Liver (tissue), 9 donors: Measurements from ENCODE around the gene C19orf81. TPM values are rescaled to one million over a fixed set of nuclear protein-coding genes. Genes with fewer than 3 reads are reported as not detected.

Experiments used
- DNase-seq: peaks from one replicate; pipeline ENCODE4 v3.0.0-alpha.2; 2017; ENCODE audit warnings: low spot score
- H3K27ac ChIP-seq, 2 donors: one replicate each; pipeline ENCODE4 v1.7.0; 2013; ENCODE audit warnings: inconsistent platforms in 2 of 2, low read length in 2 of 2, control low read depth in 1 of 2, low read depth in 1 of 2, mild to moderate bottlenecking in 1 of 2
- H3K27me3 ChIP-seq, 4 donors: one replicate each; pipeline versions ENCODE4 v1.6.1 to v1.7.0; 2013; ENCODE audit warnings: low read length in 3 of 4, inconsistent platforms in 1 of 4, mild to moderate bottlenecking in 1 of 4, moderate library complexity in 1 of 4; ENCODE audit not compliant: control insufficient read depth in 4 of 4, insufficient read depth in 4 of 4
- H3K36me3 ChIP-seq, 4 donors: one replicate each; pipeline versions ENCODE4 v1.6.1 to v1.7.0; 2013; ENCODE audit warnings: low read length in 3 of 4, mild to moderate bottlenecking in 3 of 4, low read depth in 1 of 4, moderate library complexity in 1 of 4; ENCODE audit not compliant: control insufficient read depth in 4 of 4, insufficient read depth in 3 of 4
- H3K4me1 ChIP-seq, 4 donors: one replicate each; pipeline versions ENCODE4 v1.6.1 to v1.7.0; 2013; ENCODE audit warnings: low read length in 3 of 4, mild to moderate bottlenecking in 3 of 4, moderate library complexity in 1 of 4; ENCODE audit not compliant: control insufficient read depth in 4 of 4, insufficient read depth in 4 of 4
- H3K4me3 ChIP-seq, 3 donors: one replicate each; pipeline versions ENCODE4 v1.6.1 to v1.7.0; 2013; ENCODE audit warnings: low read length in 3 of 3, control low read depth in 1 of 3, low read depth in 1 of 3, mild to moderate bottlenecking in 1 of 3
- H3K9ac ChIP-seq, 2 donors: one replicate each; pipeline ENCODE4 v1.7.0; 2013; ENCODE audit warnings: low read length in 2 of 2, mild to moderate bottlenecking in 2 of 2, moderate library complexity in 2 of 2, control low read depth in 1 of 2, low read depth in 1 of 2
- H3K9me3 ChIP-seq, 4 donors: one replicate each; pipeline versions ENCODE4 v1.6.1 to v1.7.0; 2013; ENCODE audit warnings: low read length in 3 of 4; ENCODE audit not compliant: control insufficient read depth in 4 of 4
- EGR1 ChIP-seq, 2 donors: IDR thresholded peaks; 2 replicates each; pipeline ENCODE4 v1.6.1; 2016 to 2018; ENCODE audit warnings: antibody characterized with exemption in 2 of 2, low read depth in 2 of 2
- FOXA1 ChIP-seq: IDR thresholded peaks from 2 replicates; pipeline ENCODE4 v1.6.1; 2016; ENCODE audit warnings: antibody characterized with exemption
- FOXA2 ChIP-seq: IDR thresholded peaks from 2 replicates; pipeline ENCODE4 v1.6.1; 2016; ENCODE audit warnings: antibody characterized with exemption
- GABPA ChIP-seq, 2 donors: IDR thresholded peaks in 1 of 2; conservative IDR thresholded peaks in 1 of 2; 2 replicates each; pipeline ENCODE4 v1.6.1; 2016; ENCODE audit warnings: antibody characterized with exemption in 2 of 2, mild to moderate bottlenecking in 1 of 2, moderate library complexity in 1 of 2
- HNF4A ChIP-seq, 2 donors: conservative IDR thresholded peaks; 2 replicates each; pipeline ENCODE4 v1.6.1; 2016; ENCODE audit warnings: antibody characterized with exemption in 2 of 2, mild to moderate bottlenecking in 2 of 2
- HNF4G ChIP-seq: IDR thresholded peaks from 2 replicates; pipeline ENCODE4 v1.6.1; 2016; ENCODE audit warnings: antibody characterized with exemption
- NR2F2 ChIP-seq: IDR thresholded peaks from 2 replicates; pipeline ENCODE4 v1.6.1; 2016; ENCODE audit warnings: antibody characterized with exemption
- RXRA ChIP-seq, 2 donors: IDR thresholded peaks; 2 replicates each; pipeline ENCODE4 v1.6.1; 2017 to 2018; ENCODE audit warnings: antibody characterized with exemption in 2 of 2, mild to moderate bottlenecking in 1 of 2
- SP1 ChIP-seq: IDR thresholded peaks from 2 replicates; pipeline ENCODE4 v1.6.1; 2018; ENCODE audit warnings: antibody characterized with exemption, mild to moderate bottlenecking
- TAF1 ChIP-seq: conservative IDR thresholded peaks from 2 replicates; pipeline ENCODE4 v1.6.1; 2016; ENCODE audit warnings: antibody characterized with exemption, mild to moderate bottlenecking
- YY1 ChIP-seq: IDR thresholded peaks from 2 replicates; pipeline ENCODE4 v1.6.1; 2016; ENCODE audit warnings: antibody characterized with exemption, mild to moderate bottlenecking
- WGBS: extraction: QIAGEN DNeasy Blood & Tissue Kit; methylation state at CpG from one replicate; pipeline ENCODE4 v1.1.7; 2013; 5-methylcytosine and 5-hydroxymethylcytosine counted together
- polyA plus RNA-seq, 2 donors: library from polyadenylated mRNA; stranded (reverse) in 1 of 2; unstranded in 1 of 2; fragments of 200-250 nt in 1 of 2; fragments of >200 nt in 1 of 2; fragmentation: Nextera tagmentation in 1 of 2; extraction: Ambion mirVana in 1 of 2; gene quantifications; one replicate each; pipeline versions ENCODE4 v1.2.1 to v1.2.3, GENCODE V29; 2013 to 2015
- total RNA-seq, 2 donors: library from RNA; depleted of rRNA; stranded (reverse); fragments of >200 nt; gene quantifications; one replicate each; pipeline ENCODE4 v1.2.3, GENCODE V29; 2014
- TF ChIP-seq, protein P1 (sequence below): IDR thresholded peaks from 2 replicates; pipeline ENCODE4 v1.6.1; 2016; ENCODE audit warnings: antibody characterized with exemption, mild to moderate bottlenecking
- TF ChIP-seq, protein P2 (sequence below): IDR thresholded peaks from 2 replicates; pipeline ENCODE4 v1.6.1; 2016; ENCODE audit warnings: antibody characterized with exemption
- TF ChIP-seq, protein P3 (sequence below): fragments of 150-350 bp; IDR thresholded peaks from 2 replicates; pipeline ENCODE4 v1.5.1; 2017; ENCODE audit warnings: improper control_type of control experiment, low read depth, low read length; ENCODE audit not compliant: missing input control
- TF ChIP-seq, protein P4 (sequence below): IDR thresholded peaks from 2 replicates; pipeline ENCODE4 v1.6.1; 2016; ENCODE audit warnings: antibody characterized with exemption
- TF ChIP-seq, protein P5 (sequence below): IDR thresholded peaks from 2 replicates; pipeline ENCODE4 v1.6.1; 2016; ENCODE audit warnings: antibody characterized with exemption
- donor health status: healthy.
- donor health status: healthy.
- donor health status: healthy.
- donor health status: healthy.
- donor health status: healthy.

C19orf81 gene
- total and polyA plus RNA-seq, 4 donors, result not detected

DNA sequence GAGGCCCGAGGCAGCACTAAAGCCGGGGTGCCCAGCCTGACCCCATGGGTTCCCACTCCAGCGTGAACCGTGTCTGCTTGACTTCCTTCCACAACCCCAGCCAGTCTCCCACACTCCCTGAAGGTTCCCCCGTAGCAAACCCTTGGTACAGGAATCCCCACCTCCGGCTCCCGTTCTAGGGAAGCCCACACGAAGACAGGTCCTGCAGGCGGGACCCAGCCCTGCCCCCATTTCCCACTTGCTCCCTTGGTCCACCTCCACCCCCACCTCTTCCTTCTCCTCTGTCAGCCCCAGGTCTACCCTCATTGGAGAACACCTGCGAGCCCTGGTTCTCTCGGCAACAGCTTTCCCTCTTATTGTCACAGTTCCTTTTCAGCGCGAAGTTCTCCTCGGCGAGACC, 23.9 kb downstream of the C19orf81 start:
- no peak overlapping the region for H3K4me3 ChIP-seq
- 21% methylated on average over 15 of the region's 15 CpGs for WGBS
- H3K36me3 ChIP-seq, result no peaks in the 10 kb centered on the region
- H3K27ac ChIP-seq, result no peak overlapping the region
- TF ChIP-seq, protein P1, sequence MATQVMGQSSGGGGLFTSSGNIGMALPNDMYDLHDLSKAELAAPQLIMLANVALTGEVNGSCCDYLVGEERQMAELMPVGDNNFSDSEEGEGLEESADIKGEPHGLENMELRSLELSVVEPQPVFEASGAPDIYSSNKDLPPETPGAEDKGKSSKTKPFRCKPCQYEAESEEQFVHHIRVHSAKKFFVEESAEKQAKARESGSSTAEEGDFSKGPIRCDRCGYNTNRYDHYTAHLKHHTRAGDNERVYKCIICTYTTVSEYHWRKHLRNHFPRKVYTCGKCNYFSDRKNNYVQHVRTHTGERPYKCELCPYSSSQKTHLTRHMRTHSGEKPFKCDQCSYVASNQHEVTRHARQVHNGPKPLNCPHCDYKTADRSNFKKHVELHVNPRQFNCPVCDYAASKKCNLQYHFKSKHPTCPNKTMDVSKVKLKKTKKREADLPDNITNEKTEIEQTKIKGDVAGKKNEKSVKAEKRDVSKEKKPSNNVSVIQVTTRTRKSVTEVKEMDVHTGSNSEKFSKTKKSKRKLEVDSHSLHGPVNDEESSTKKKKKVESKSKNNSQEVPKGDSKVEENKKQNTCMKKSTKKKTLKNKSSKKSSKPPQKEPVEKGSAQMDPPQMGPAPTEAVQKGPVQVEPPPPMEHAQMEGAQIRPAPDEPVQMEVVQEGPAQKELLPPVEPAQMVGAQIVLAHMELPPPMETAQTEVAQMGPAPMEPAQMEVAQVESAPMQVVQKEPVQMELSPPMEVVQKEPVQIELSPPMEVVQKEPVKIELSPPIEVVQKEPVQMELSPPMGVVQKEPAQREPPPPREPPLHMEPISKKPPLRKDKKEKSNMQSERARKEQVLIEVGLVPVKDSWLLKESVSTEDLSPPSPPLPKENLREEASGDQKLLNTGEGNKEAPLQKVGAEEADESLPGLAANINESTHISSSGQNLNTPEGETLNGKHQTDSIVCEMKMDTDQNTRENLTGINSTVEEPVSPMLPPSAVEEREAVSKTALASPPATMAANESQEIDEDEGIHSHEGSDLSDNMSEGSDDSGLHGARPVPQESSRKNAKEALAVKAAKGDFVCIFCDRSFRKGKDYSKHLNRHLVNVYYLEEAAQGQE, result no peak
- no peak for TF ChIP-seq FOXA2
- TF ChIP-seq NR2F2, result no peak
- TF ChIP-seq GABPA (IDR thresholded peaks at IDR 0.05 in 1 of 2, conservative IDR thresholded peaks at IDR 0.05 in 1 of 2), result no peak
- TF ChIP-seq, protein P2, sequence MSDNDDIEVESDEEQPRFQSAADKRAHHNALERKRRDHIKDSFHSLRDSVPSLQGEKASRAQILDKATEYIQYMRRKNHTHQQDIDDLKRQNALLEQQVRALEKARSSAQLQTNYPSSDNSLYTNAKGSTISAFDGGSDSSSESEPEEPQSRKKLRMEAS, result no peak
- no peak for TF ChIP-seq TAF1
- peaks cover 0 to 5% (median 2%) of the 10 kb centered on the region in 4 donors for H3K27me3 ChIP-seq
- DNase-seq, result no peak
- H3K4me1 ChIP-seq, result no peaks in the 10 kb centered on the region
- H3K9ac ChIP-seq, result no peak overlapping the region
- peaks cover 0 to 4% (median 3%) of the 10 kb centered on the region in 4 donors for H3K9me3 ChIP-seq

DNA sequence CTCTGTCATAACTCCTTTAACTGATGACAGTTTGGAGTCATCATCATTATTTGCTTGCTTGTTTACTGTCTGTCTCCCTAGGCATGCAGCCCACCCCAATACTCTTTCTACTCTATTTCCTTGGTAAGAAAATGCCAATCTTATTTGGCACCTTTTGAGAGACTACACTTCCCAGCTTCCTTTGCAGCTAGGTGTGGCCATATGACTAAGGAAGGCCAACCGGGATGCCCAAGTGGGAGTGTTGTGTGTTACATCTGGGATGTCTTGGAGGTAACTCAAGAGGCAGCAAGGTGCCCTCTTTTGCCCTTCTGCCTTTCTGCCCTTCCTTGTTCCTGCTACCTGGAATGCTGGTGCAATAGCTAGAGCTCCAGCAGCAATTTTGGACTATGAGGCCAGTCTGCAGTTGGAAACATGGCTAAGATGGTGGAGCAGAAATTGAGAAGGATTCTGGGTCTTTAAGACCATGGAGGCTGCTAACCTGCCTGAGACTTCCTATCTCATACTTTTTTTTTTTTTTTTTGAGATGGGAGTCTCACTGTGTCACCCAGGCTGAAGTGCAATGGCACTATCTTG, 27.5 kb downstream of the C19orf81 start:
- peaks cover 0 to 4% (median 3%) of the 10 kb centered on the region in 4 donors for H3K9me3 ChIP-seq
- H3K4me3 ChIP-seq, result no peak overlapping the region
- no peaks in the 10 kb centered on the region for H3K4me1 ChIP-seq
- no peak for DNase-seq
- H3K27ac ChIP-seq, result no peak overlapping the region
- 65% methylated on average over 1 of the region's 1 CpG for WGBS
- no peak overlapping the region for H3K9ac ChIP-seq
- TF ChIP-seq EGR1 (IDR thresholded peaks at IDR 0.05; ENCODE audit: low read depth in 2 of 2), result no peak
- TF ChIP-seq FOXA2, result no peak
- TF ChIP-seq NR2F2, result no peak
- TF ChIP-seq, protein P3, sequence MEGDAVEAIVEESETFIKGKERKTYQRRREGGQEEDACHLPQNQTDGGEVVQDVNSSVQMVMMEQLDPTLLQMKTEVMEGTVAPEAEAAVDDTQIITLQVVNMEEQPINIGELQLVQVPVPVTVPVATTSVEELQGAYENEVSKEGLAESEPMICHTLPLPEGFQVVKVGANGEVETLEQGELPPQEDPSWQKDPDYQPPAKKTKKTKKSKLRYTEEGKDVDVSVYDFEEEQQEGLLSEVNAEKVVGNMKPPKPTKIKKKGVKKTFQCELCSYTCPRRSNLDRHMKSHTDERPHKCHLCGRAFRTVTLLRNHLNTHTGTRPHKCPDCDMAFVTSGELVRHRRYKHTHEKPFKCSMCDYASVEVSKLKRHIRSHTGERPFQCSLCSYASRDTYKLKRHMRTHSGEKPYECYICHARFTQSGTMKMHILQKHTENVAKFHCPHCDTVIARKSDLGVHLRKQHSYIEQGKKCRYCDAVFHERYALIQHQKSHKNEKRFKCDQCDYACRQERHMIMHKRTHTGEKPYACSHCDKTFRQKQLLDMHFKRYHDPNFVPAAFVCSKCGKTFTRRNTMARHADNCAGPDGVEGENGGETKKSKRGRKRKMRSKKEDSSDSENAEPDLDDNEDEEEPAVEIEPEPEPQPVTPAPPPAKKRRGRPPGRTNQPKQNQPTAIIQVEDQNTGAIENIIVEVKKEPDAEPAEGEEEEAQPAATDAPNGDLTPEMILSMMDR, result no peak
- no peak for TF ChIP-seq FOXA1
- no peak for TF ChIP-seq HNF4G
- no peak for TF ChIP-seq GABPA (IDR thresholded peaks at IDR 0.05 in 1 of 2, conservative IDR thresholded peaks at IDR 0.05 in 1 of 2)
- TF ChIP-seq SP1, result no peak
- no peaks in the 10 kb centered on the region for H3K36me3 ChIP-seq
- H3K27me3 ChIP-seq, result peaks cover 0 to 10% (median 1%) of the 10 kb centered on the region in 4 donors

DNA sequence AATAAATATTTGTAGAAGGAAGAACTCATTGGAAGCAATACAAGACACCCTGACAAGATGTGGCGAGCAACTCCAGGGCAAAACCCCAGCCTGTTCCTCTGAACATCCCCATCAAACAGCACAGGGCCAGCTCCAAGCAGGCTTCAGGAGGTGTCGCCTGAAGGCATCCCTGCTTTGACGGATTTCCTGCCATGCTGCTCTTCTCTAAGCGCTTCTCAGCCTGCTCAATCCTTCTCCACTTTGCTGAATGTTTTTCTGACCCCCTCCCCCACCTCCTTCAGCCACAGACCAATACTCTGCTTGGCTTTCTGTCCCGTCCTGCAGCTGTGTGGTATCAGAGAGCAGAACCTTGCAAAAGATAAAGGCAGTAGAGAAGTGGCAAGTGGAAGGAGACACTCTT, 28.4 kb downstream of the C19orf81 start:
- H3K36me3 ChIP-seq, result no peaks in the 10 kb centered on the region
- H3K4me3 ChIP-seq, result no peak overlapping the region
- peaks cover 0 to 4% (median 3%) of the 10 kb centered on the region in 4 donors for H3K9me3 ChIP-seq
- no peak for TF ChIP-seq YY1
- TF ChIP-seq, protein P2, result no peak
- no peak for TF ChIP-seq HNF4A (conservative IDR thresholded peaks at IDR 0.05)
- TF ChIP-seq, protein P3, result no peak
- TF ChIP-seq, protein P4, sequence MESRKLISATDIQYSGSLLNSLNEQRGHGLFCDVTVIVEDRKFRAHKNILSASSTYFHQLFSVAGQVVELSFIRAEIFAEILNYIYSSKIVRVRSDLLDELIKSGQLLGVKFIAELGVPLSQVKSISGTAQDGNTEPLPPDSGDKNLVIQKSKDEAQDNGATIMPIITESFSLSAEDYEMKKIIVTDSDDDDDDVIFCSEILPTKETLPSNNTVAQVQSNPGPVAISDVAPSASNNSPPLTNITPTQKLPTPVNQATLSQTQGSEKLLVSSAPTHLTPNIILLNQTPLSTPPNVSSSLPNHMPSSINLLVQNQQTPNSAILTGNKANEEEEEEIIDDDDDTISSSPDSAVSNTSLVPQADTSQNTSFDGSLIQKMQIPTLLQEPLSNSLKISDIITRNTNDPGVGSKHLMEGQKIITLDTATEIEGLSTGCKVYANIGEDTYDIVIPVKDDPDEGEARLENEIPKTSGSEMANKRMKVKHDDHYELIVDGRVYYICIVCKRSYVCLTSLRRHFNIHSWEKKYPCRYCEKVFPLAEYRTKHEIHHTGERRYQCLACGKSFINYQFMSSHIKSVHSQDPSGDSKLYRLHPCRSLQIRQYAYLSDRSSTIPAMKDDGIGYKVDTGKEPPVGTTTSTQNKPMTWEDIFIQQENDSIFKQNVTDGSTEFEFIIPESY, result no peak
- TF ChIP-seq TAF1, result no peak
- TF ChIP-seq GABPA (IDR thresholded peaks at IDR 0.05 in 1 of 2, conservative IDR thresholded peaks at IDR 0.05 in 1 of 2), result no peak
- no peak for TF ChIP-seq EGR1 (IDR thresholded peaks at IDR 0.05; ENCODE audit: low read depth in 2 of 2)
- no peak for TF ChIP-seq RXRA (IDR thresholded peaks at IDR 0.05)
- TF ChIP-seq, protein P5, sequence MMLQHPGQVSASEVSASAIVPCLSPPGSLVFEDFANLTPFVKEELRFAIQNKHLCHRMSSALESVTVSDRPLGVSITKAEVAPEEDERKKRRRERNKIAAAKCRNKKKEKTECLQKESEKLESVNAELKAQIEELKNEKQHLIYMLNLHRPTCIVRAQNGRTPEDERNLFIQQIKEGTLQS, result no peak
- no peak for TF ChIP-seq FOXA1
- no peak for TF ChIP-seq NR2F2
- TF ChIP-seq FOXA2, result no peak
- peaks cover 0 to 10% (median 1%) of the 10 kb centered on the region in 4 donors for H3K27me3 ChIP-seq
- WGBS, result 39% methylated on average over 5 of the region's 5 CpGs
- H3K27ac ChIP-seq, result no peak overlapping the region
- no peak for DNase-seq
- no peak overlapping the region for H3K9ac ChIP-seq
- no peaks in the 10 kb centered on the region for H3K4me1 ChIP-seq
